Right atrium auricular region (tissue), 2 donors: ENCODE data around the gene RNF4. TPM values are rescaled to one million over a fixed set of nuclear protein-coding genes. Genes with fewer than 3 reads are reported as not detected.

Experiments
- DNase-seq: peaks from one replicate; pipeline ENCODE4 v3.0.0-alpha.2; 2019; ENCODE audit warnings: low spot score
- H3K27ac ChIP-seq, 2 donors: fragments of 200-600 bp; sonication (generic); 1 replicate in 1 of 2; 2 replicates in 1 of 2; pipeline ENCODE4 v1.5.1; 2016 to 2019
- H3K27me3 ChIP-seq, 2 donors: fragments of 200-600 bp; sonication (generic); one replicate each; pipeline versions ENCODE4 v1.5.1 to v1.6.0; 2017 to 2019
- H3K36me3 ChIP-seq: fragments of 200-600 bp; sonication (generic); one replicate; pipeline ENCODE4 v1.5.1; 2016
- H3K4me1 ChIP-seq, 2 donors: fragments of 200-600 bp; sonication (generic); one replicate each; pipeline versions ENCODE4 v1.5.1 to v1.6.0; 2017 to 2019
- H3K4me3 ChIP-seq, 2 donors: fragments of 200-600 bp; sonication (generic); 1 replicate in 1 of 2; 2 replicates in 1 of 2; pipeline ENCODE4 v1.5.1; 2017 to 2019; ENCODE audit warnings: mild to moderate bottlenecking in 1 of 2, moderate library complexity in 1 of 2
- H3K9me3 ChIP-seq, 2 donors: fragments of 200-600 bp; sonication (generic); one replicate each; pipeline ENCODE4 v1.5.1; 2019
- total RNA-seq, 2 donors: library from RNA; depleted of rRNA; stranded (reverse); fragments of >200 nt; gene quantifications; one replicate each; pipeline ENCODE4 v1.1.0, GENCODE V29; 2016
- TF ChIP-seq, protein P1 (sequence below), 2 donors: fragments of 200-600 bp; sonication (generic); IDR thresholded peaks; one replicate each; pipeline ENCODE4 v1.5.1; 2019; ENCODE audit warnings: antibody characterized with exemption in 2 of 2

RNF4 gene
- total RNA-seq, 2 donors from 2014 or later = 30.0 to 31.3 TPM

DNA sequence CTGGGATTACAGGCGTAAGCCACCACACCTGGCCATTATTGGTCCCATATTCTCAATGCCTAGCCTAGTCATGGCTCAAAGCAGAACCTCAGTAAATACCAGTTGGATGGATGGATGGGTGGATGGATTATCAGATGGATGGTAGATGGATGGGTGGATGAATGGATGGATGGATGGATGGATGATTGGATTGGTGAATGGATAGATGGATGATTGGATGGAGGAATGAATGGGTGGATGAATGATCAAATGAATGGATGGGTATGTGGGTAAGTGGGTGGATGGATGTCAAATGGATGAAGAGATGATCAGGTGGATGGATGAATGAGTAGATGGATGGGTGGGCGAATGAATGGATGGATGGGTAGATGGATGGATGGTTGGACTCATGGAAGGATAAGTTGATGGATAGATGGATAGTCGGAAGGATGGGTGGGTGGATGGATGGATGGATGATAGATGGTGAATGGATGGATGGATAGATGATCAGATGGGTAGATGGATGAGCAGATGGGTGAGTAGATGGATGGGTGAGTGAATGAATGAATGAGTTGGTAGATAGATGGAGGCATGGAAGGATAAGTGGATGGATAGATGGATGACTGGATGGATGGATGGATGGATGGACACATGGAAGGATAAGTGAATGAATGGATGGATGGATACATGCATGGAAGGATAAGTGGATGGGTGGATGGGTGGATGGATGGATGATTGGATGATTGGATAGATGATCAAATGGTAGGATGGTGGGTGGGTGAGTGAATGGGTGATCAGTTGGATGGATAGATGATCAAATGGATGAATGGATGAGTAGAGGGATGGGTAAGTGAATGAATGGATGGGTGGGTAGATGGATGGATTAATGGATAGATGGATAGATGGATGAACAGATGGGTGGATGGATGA lies 22.0 kb upstream of the RNF4 start:
- no peaks in the 10 kb centered on the region for H3K4me1 ChIP-seq
- no peaks in the 10 kb centered on the region for H3K27me3 ChIP-seq
- no peak for DNase-seq
- H3K9me3 ChIP-seq = no peaks in the 10 kb centered on the region
- no peak overlapping the region for H3K27ac ChIP-seq
- TF ChIP-seq, protein P1, sequence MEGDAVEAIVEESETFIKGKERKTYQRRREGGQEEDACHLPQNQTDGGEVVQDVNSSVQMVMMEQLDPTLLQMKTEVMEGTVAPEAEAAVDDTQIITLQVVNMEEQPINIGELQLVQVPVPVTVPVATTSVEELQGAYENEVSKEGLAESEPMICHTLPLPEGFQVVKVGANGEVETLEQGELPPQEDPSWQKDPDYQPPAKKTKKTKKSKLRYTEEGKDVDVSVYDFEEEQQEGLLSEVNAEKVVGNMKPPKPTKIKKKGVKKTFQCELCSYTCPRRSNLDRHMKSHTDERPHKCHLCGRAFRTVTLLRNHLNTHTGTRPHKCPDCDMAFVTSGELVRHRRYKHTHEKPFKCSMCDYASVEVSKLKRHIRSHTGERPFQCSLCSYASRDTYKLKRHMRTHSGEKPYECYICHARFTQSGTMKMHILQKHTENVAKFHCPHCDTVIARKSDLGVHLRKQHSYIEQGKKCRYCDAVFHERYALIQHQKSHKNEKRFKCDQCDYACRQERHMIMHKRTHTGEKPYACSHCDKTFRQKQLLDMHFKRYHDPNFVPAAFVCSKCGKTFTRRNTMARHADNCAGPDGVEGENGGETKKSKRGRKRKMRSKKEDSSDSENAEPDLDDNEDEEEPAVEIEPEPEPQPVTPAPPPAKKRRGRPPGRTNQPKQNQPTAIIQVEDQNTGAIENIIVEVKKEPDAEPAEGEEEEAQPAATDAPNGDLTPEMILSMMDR (IDR thresholded peaks at IDR 0.05) = no peak
- no peak overlapping the region for H3K4me3 ChIP-seq
- no peaks in the 10 kb centered on the region for H3K36me3 ChIP-seq

DNA sequence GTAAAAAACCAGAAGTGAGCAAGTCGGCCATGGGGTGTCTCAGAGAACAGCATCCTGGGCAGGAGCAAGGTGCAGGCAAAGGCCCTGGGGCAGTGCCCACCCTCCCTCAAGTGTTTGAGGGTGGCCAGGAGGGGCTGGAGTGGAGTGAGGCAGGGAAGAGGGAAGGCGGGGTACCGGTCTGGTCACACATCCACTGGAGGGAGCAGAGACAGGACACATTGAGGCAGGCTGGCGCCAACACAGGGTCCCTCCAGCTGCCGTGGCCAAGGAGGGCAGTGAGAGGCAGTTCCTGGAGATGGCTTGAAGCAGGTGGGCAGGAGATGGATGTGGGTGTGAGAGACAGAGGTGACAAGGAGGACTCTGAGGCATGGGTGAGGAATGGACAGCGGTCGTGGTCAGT lies 20.3 kb upstream of the RNF4 start:
- Histone ChIP-seq H3K4me3 (no peak overlapping the region), H3K36me3 (no peaks in the 10 kb centered on the region), H3K4me1 (no peaks in the 10 kb centered on the region), H3K9me3 (no peaks in the 10 kb centered on the region), H3K27ac (no peak overlapping the region), H3K27me3 (no peaks in the 10 kb centered on the region)
- no peak for DNase-seq
- TF ChIP-seq, protein P1 (IDR thresholded peaks at IDR 0.05) = no peak

DNA sequence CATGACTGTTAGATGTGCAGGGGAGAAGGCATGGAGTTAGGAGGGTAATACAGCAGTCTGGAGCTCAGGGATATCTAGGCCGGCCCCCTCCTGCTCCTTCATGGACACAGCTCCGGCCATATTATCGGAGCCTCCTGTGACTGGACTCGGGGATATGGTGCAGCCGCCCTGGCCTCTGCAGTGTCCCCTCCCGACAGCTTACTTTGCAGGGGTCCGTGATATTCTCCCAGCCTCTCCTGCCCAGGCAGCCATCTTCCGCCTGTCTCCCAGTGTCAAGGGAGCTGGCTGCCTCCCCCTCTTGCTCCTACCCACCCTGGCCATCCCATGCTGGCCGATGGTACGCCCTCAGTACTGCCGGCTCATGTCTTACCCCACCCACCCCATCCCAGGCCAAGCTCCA lies 19.9 kb upstream of the RNF4 start:
- no peaks in the 10 kb centered on the region for H3K36me3 ChIP-seq
- no peak overlapping the region for H3K4me3 ChIP-seq
- no peaks in the 10 kb centered on the region for H3K9me3 ChIP-seq
- TF ChIP-seq, protein P1 (IDR thresholded peaks at IDR 0.05) = no peak
- H3K4me1 ChIP-seq = no peaks in the 10 kb centered on the region
- H3K27ac ChIP-seq = no peak overlapping the region
- H3K27me3 ChIP-seq = no peaks in the 10 kb centered on the region
- DNase-seq = no peak

DNA sequence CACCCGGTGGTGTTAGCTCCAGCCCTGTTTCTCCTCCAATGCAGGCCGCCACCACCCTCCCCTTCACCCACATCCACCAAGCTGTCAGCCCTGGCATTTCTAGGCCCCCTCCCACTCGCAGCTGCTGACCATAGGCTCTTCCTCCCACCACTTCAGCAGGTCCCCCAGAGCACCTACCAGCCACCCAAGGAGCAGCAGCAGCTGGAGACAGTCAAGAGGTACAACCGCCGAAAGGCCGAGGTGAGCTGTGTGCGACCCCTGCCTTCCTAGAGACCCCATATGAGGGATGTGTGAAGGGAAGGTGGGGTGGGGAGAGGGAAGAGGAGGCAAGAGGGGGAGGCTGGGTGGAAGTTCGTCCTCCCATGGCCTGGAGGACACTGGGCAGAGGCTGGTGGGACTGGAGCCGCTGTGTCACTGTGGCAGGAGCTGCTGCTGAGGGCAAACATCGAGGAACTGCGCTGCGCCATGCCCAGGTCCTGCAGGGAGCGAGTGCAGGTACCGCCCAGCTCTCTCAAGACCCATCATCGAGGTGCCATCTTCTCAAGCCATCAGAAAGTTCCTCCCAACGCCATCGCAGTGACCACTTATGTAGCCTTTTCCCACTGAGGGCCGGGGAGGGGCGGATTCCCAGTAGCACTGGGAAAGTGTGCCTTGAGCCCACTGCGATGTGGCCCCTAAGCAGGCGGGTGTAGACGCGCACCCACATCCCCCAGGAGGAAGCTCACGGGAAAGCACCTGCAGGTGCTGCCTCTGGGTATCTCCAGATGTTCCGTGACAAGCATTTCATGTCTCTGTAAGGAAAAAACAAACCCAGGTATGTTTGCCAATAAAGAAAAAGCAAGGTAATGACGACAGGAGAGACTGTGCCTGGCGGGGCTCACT lies 19.2 kb upstream of the RNF4 start:
- H3K27me3 ChIP-seq = no peaks in the 10 kb centered on the region
- no peaks in the 10 kb centered on the region for H3K9me3 ChIP-seq
- H3K27ac ChIP-seq = no peak overlapping the region
- no peaks in the 10 kb centered on the region for H3K36me3 ChIP-seq
- no peak overlapping the region for H3K4me3 ChIP-seq
- DNase-seq = no peak
- H3K4me1 ChIP-seq = no peaks in the 10 kb centered on the region
- TF ChIP-seq, protein P1 (IDR thresholded peaks at IDR 0.05) = no peak

DNA sequence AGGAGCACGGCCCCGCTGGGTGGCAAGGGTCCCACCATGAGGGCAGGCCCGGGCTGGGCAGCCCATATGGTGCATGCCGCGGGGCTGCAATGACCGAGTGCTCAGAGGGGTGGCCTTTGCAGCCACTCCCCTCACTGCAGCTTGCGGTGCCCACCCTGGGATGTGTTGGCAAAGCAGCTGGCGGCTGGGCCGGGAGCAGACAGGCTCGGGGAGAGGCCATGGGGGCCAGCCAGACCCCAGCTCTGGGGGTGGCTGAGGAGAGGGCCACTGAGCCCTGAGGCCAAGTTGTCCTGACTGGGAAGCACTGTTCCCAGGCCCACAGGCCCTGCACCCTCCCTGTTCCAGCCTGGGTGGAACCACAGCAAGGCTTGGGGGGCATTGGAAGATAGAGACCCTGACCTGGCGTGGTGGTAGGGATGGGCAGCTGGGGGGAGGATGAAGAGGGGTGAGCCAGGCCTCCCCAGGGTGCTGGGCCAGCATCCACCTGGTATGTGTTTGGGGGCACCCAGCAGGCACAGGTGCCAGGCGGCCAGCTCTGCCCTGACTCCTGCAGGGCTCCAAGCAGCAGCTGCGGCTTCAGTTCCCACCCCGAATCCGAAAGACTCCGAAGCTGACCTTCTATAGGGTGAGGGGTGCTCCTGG lies 18.4 kb upstream of the RNF4 start:
- H3K4me1 ChIP-seq = no peaks in the 10 kb centered on the region
- DNase-seq = no peak
- no peak overlapping the region for H3K4me3 ChIP-seq
- H3K36me3 ChIP-seq = no peaks in the 10 kb centered on the region
- H3K27ac ChIP-seq = no peak overlapping the region
- TF ChIP-seq, protein P1 (IDR thresholded peaks at IDR 0.05) = no peak
- no peaks in the 10 kb centered on the region for H3K9me3 ChIP-seq
- no peaks in the 10 kb centered on the region for H3K27me3 ChIP-seq
